ENCODE measurements around the gene RUFY4. TPM values are rescaled to one million over a fixed set of nuclear protein-coding genes. Genes with fewer than 3 reads are reported as not detected.

RUFY4 gene
- total RNA-seq, 2 experiments from 2014 or later, result not detected

DNA sequence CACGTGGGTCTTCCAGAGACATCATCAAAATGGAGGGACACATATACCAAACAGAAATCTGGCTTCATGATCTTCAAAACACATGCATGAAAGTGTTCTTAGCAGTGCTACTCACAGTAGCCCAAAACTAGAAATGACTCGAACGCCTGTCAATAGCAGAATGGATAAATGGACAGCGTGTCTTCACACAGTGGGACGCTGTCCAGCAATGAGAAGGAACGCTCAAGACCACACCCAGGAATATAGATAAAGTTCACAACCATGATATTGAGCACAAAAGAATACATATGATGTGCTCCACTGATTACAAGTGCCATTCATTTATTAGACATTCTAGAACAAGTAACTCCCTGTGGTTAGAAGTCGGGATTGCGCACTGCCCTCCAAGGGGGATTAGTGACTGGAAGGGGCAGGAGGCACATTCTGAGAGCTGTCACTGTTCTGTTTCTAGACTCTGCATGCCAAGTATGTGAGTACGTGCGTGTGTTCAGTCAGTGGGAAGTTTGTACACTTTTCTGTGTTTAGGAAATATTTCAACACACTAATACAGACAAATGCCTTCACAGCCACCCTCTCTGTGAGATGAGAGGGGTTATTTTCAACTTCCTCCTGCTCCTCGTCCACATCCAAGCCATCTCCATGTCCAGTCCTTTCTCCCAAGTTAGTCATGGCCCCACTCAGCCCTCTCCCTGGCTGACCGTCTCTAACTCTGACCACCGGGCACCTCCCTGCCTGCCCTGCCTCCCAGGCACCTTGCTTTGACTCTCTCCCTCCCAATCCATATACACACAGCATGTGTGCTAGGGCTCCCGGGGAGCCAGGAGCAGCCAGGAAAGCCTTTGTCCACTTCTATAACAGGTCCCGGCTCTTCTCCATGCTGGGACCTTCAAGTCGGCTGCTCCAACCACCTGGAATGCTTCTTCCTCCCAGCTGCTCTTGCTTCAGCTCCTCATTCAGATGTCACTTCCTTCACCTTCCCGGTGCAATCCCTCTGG is 39.4 kb upstream of the RUFY4 start:
- H4K20me1 ChIP-seq (ENCODE audit: insufficient read depth, low read length), result no peaks in the 10 kb centered on the region
- no peaks in the 10 kb centered on the region for H3K79me2 ChIP-seq (ENCODE audit: insufficient read depth, low read depth, low read length)
- no peaks in the 10 kb centered on the region for H3K9me2 ChIP-seq (ENCODE audit: insufficient read depth, low read length)
- BruUV-seq (replicated peaks), result no TSS peak
- H3K4me2 ChIP-seq (ENCODE audit: low read length), result no peak overlapping the region
- TF ChIP-seq CTCF (conservative IDR thresholded peaks at IDR 0.05; ENCODE audit: low read length) (no peak), EZH2phosphoT487 (IDR thresholded peaks at IDR 0.05; ENCODE audit: borderline replicate concordance, low read depth, low read length) (no peak)
- no peak for DNase-seq (ENCODE audit: low spot score)
- ChIA-PET POLR2A (interaction anchor here (0.6 kb wide), 1 partner anchor 13 kb away, joined by 5 read pairs; no protein-coding TSS in a partner anchor), CTCF (ENCODE audit: unreplicated experiment) (no interaction called here)
- intact Hi-C loops (cut with micrococcal nuclease; ENCODE audit: unreplicated experiment), result no loop called here
- no peaks in the 10 kb centered on the region for H3K9me3 ChIP-seq (ENCODE audit: low read length)
- H2AFZ ChIP-seq (ENCODE audit: low read length), result no peak overlapping the region
- H3K4me3 ChIP-seq (ENCODE audit: low read depth, low read length, poor library complexity, severe bottlenecking), result no peak overlapping the region
- H3K27ac ChIP-seq (ENCODE audit: low read depth, low read length, poor library complexity, severe bottlenecking), result no peak overlapping the region
- no peaks in the 10 kb centered on the region for H3K4me1 ChIP-seq (ENCODE audit: insufficient read depth, low read length, poor library complexity, severe bottlenecking)
- H3K36me3 ChIP-seq (ENCODE audit: insufficient read depth, low read length), result no peaks in the 10 kb centered on the region

- no peaks in the 10 kb centered on the region for H3K4me1 ChIP-seq (ENCODE audit: insufficient read depth, low read length, poor library complexity, severe bottlenecking)
- BruUV-seq (replicated peaks), result no TSS peak
- no peak overlapping the region for H2AFZ ChIP-seq (ENCODE audit: low read length)
- no peak overlapping the region for H3K4me3 ChIP-seq (ENCODE audit: low read depth, low read length, poor library complexity, severe bottlenecking)
- intact Hi-C loops (cut with micrococcal nuclease; ENCODE audit: unreplicated experiment), result no loop called here
- TF ChIP-seq CTCF (conservative IDR thresholded peaks at IDR 0.05; ENCODE audit: low read length) (no peak), EZH2phosphoT487 (IDR thresholded peaks at IDR 0.05; ENCODE audit: borderline replicate concordance, low read depth, low read length) (no peak)
- H3K9me2 ChIP-seq (ENCODE audit: insufficient read depth, low read length), result no peaks in the 10 kb centered on the region
- ChIA-PET POLR2A (interaction anchor here (0.6 kb wide), 1 partner anchor 14 kb away, joined by 5 read pairs; no protein-coding TSS in a partner anchor), CTCF (ENCODE audit: unreplicated experiment) (no interaction called here)
- H3K4me2 ChIP-seq (ENCODE audit: low read length), result no peak overlapping the region
- H4K20me1 ChIP-seq (ENCODE audit: insufficient read depth, low read length), result no peaks in the 10 kb centered on the region
- no peaks in the 10 kb centered on the region for H3K36me3 ChIP-seq (ENCODE audit: insufficient read depth, low read length)
- no peaks in the 10 kb centered on the region for H3K79me2 ChIP-seq (ENCODE audit: insufficient read depth, low read depth, low read length)
- H3K27ac ChIP-seq (ENCODE audit: low read depth, low read length, poor library complexity, severe bottlenecking), result no peak overlapping the region
- DNase-seq (ENCODE audit: low spot score), result no peak
- no peaks in the 10 kb centered on the region for H3K9me3 ChIP-seq (ENCODE audit: low read length)
Measured at GRCh38 chr2:218030409-218031195, 38.5 kb upstream of the RUFY4 start.

Measured in OCI-LY7 (cell line).